ENCODE results near the gene TRMT10B. TPM values are rescaled to one million over a fixed set of nuclear protein-coding genes. Genes with fewer than 3 reads are reported as not detected.

Gene TRMT10B
- total and polyA plus RNA-seq, 10 of the 15 experiments (the other 5 are each of a cell fraction or from before 2014, with no cell fraction given): 3.7 to 11.7 (median 6.8) TPM

GRCh38 chr9:37769306-37769705 lies 15.7 kb downstream of the TRMT10B start:
- SMC1A ChIA-PET (ENCODE audit: uncharacterized antibody, unreplicated experiment): no interaction called here
- no peak overlapping the region for H2AFZ ChIP-seq (ENCODE audit: control insufficient read depth, low read depth, low read length)
- BruUV-seq (replicated peaks): no TSS peak
- H3K4me2 ChIP-seq (ENCODE audit: control insufficient read depth, insufficient read depth): no peak overlapping the region
- FAIRE-seq (no peak), DNase-seq (ENCODE audit: low read depth, low spot score) (no peak), ATAC-seq (no peak)
- H3K9ac ChIP-seq (ENCODE audit: control insufficient read depth, insufficient read depth, low read length): no peak overlapping the region
- in situ Hi-C loops (cut with MboI) (no loop called here), intact Hi-C loops (cut with micrococcal nuclease; ENCODE audit: unreplicated experiment) (no loop called here)
- POLR2A ChIA-PET: interaction anchor here (0.7 kb wide), 3 partner anchors 38 to 335 kb away, joined by 3 to 4 read pairs (median 3); no protein-coding TSS in a partner anchor
- 95% methylated on average over 5 of the region's 5 CpGs for WGBS (ENCODE audit: insufficient coverage, insufficient replicate concordance, low lambda C conversion rate, missing lambda C conversion rate)
- no peaks in the 10 kb centered on the region for H3K4me1 ChIP-seq (ENCODE audit: control insufficient read depth, insufficient read depth, low read length)
- no peaks in the 10 kb centered on the region for H3K27me3 ChIP-seq (replicated peaks in 1 of 2; ENCODE audit: control insufficient read depth in 2 of 2, insufficient read depth in 2 of 2, low read length in 1 of 2)
- RAD21 ChIA-PET (ENCODE audit: unreplicated experiment): no interaction called here
- no peaks in the 10 kb centered on the region for H4K20me1 ChIP-seq (ENCODE audit: control insufficient read depth, insufficient read depth)
- H3K4me3 ChIP-seq: no peak overlapping the region
- peaks cover 4 to 9% of the 10 kb centered on the region in 2 experiments; a peak in 2 of 4 replicates for H3K36me3 ChIP-seq (ENCODE audit: control insufficient read depth in 2 of 2, insufficient read depth in 2 of 2, low read length in 1 of 2)
- H3K79me2 ChIP-seq (ENCODE audit: control insufficient read depth, insufficient read depth, low read length): no peaks in the 10 kb centered on the region
- H3K27ac ChIP-seq (ENCODE audit: control insufficient read depth, insufficient read depth): no peak overlapping the region
- CTCF ChIA-PET: interaction anchor here (1.9 to 2.8 kb wide), 2 partner anchors 10 to 11 kb away, joined by 5 to 8 read pairs; no protein-coding TSS in a partner anchor
- H3K9me3 ChIP-seq (replicated peaks; ENCODE audit: control insufficient read depth, insufficient read depth, low read length): no peaks in the 10 kb centered on the region
- TF ChIP-seq, protein P1, sequence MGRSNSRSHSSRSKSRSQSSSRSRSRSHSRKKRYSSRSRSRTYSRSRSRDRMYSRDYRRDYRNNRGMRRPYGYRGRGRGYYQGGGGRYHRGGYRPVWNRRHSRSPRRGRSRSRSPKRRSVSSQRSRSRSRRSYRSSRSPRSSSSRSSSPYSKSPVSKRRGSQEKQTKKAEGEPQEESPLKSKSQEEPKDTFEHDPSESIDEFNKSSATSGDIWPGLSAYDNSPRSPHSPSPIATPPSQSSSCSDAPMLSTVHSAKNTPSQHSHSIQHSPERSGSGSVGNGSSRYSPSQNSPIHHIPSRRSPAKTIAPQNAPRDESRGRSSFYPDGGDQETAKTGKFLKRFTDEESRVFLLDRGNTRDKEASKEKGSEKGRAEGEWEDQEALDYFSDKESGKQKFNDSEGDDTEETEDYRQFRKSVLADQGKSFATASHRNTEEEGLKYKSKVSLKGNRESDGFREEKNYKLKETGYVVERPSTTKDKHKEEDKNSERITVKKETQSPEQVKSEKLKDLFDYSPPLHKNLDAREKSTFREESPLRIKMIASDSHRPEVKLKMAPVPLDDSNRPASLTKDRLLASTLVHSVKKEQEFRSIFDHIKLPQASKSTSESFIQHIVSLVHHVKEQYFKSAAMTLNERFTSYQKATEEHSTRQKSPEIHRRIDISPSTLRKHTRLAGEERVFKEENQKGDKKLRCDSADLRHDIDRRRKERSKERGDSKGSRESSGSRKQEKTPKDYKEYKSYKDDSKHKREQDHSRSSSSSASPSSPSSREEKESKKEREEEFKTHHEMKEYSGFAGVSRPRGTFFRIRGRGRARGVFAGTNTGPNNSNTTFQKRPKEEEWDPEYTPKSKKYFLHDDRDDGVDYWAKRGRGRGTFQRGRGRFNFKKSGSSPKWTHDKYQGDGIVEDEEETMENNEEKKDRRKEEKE (IDR thresholded peaks at IDR 0.05): no peak
- TF ChIP-seq SRF (IDR thresholded peaks at IDR 0.05; ENCODE audit: low read depth in 2 of 2, low read length in 2 of 2) (no peak), JUND (IDR thresholded peaks at IDR 0.05; ENCODE audit: low read depth, low read length) (no peak), SUPT20H (IDR thresholded peaks at IDR 0.05; ENCODE audit: borderline replicate concordance, control insufficient read depth, low read depth, low read length) (no peak), CTCF (IDR thresholded peaks at IDR 0.05 in 2 of 3, conservative IDR thresholded peaks at IDR 0.05 in 1 of 3; ENCODE audit: control insufficient read depth in 2 of 3, extremely low read depth in 1 of 3, insufficient read depth in 1 of 3, low read depth in 3 of 3, low read length in 3 of 3) (no peak), SREBF2 (IDR thresholded peaks at IDR 0.05; ENCODE audit: low read length) (no peak), TCF3 (IDR thresholded peaks at IDR 0.05; ENCODE audit: borderline replicate concordance, insufficient read depth, low read depth, low read length) (no peak), MYC (IDR thresholded peaks at IDR 0.05; ENCODE audit: insufficient read depth, insufficient read length, insufficient replicate concordance, low read length, severe bottlenecking) (no peak), RFX5 (IDR thresholded peaks at IDR 0.05; ENCODE audit: low read depth, low read length) (no peak)
- TF ChIP-seq, protein P2, sequence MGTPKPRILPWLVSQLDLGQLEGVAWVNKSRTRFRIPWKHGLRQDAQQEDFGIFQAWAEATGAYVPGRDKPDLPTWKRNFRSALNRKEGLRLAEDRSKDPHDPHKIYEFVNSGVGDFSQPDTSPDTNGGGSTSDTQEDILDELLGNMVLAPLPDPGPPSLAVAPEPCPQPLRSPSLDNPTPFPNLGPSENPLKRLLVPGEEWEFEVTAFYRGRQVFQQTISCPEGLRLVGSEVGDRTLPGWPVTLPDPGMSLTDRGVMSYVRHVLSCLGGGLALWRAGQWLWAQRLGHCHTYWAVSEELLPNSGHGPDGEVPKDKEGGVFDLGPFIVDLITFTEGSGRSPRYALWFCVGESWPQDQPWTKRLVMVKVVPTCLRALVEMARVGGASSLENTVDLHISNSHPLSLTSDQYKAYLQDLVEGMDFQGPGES (IDR thresholded peaks at IDR 0.05): no peak
- TF ChIP-seq, protein P3, sequence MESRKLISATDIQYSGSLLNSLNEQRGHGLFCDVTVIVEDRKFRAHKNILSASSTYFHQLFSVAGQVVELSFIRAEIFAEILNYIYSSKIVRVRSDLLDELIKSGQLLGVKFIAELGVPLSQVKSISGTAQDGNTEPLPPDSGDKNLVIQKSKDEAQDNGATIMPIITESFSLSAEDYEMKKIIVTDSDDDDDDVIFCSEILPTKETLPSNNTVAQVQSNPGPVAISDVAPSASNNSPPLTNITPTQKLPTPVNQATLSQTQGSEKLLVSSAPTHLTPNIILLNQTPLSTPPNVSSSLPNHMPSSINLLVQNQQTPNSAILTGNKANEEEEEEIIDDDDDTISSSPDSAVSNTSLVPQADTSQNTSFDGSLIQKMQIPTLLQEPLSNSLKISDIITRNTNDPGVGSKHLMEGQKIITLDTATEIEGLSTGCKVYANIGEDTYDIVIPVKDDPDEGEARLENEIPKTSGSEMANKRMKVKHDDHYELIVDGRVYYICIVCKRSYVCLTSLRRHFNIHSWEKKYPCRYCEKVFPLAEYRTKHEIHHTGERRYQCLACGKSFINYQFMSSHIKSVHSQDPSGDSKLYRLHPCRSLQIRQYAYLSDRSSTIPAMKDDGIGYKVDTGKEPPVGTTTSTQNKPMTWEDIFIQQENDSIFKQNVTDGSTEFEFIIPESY (IDR thresholded peaks at IDR 0.05): no peak
- TF ChIP-seq, protein P4, sequence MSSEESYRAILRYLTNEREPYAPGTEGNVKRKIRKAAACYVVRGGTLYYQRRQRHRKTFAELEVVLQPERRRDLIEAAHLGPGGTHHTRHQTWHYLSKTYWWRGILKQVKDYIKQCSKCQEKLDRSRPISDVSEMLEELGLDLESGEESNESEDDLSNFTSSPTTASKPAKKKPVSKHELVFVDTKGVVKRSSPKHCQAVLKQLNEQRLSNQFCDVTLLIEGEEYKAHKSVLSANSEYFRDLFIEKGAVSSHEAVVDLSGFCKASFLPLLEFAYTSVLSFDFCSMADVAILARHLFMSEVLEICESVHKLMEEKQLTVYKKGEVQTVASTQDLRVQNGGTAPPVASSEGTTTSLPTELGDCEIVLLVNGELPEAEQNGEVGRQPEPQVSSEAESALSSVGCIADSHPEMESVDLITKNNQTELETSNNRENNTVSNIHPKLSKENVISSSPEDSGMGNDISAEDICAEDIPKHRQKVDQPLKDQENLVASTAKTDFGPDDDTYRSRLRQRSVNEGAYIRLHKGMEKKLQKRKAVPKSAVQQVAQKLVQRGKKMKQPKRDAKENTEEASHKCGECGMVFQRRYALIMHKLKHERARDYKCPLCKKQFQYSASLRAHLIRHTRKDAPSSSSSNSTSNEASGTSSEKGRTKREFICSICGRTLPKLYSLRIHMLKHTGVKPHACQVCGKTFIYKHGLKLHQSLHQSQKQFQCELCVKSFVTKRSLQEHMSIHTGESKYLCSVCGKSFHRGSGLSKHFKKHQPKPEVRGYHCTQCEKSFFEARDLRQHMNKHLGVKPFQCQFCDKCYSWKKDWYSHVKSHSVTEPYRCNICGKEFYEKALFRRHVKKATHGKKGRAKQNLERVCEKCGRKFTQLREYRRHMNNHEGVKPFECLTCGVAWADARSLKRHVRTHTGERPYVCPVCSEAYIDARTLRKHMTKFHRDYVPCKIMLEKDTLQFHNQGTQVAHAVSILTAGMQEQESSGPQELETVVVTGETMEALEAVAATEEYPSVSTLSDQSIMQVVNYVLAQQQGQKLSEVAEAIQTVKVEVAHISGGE (CRISPR knock-in tag; IDR thresholded peaks at IDR 0.05): no peak
